ENCODE measurements around the gene PRKCE.

- TF ChIP-seq GATA2 (IDR thresholded peaks at IDR 0.05; ENCODE audit: low read depth, low read length) (no peak), GATA3 (IDR thresholded peaks at IDR 0.05; ENCODE audit: low read depth, low read length) (no peak)
These were observed 463.5 kb downstream of the PRKCE start for GRCh38 chr2:46114996-46115395.
